Peyer's patch (tissue), 4 donors: Measurements from ENCODE around the gene CAPN5. TPM values are rescaled to one million over a fixed set of nuclear protein-coding genes. Genes with fewer than 3 reads are reported as not detected.

Experiments used
- DNase-seq, 3 donors: peaks; one replicate each; pipeline ENCODE4 v3.0.0-alpha.2; 2017 to 2019
- H3K27ac ChIP-seq, 4 donors: fragments of 200-600 bp; sonication (generic); one replicate each; pipeline ENCODE4 v1.5.1; 2016 to 2019
- H3K27me3 ChIP-seq, 2 donors: fragments of 200-600 bp; sonication (generic); one replicate each; pipeline ENCODE4 v1.5.1; 2019
- H3K36me3 ChIP-seq, 3 donors: fragments of 200-600 bp; sonication (generic); one replicate each; pipeline ENCODE4 v1.5.1; 2016 to 2019
- H3K4me1 ChIP-seq, 4 donors: fragments of 200-600 bp; sonication (generic); one replicate each; pipeline ENCODE4 v1.5.1; 2016 to 2019
- H3K4me3 ChIP-seq, 4 donors: fragments of 200-600 bp; sonication (generic); 1 replicate in 3 of 4; 2 replicates in 1 of 4; pipeline ENCODE4 v1.5.1; 2016 to 2019; ENCODE audit warnings: mild to moderate bottlenecking in 1 of 4
- H3K9me3 ChIP-seq, 4 donors: fragments of 200-600 bp; sonication (generic); one replicate each; pipeline ENCODE4 v1.5.1; 2016 to 2019; ENCODE audit warnings: mild to moderate bottlenecking in 1 of 4
- POLR2A ChIP-seq, 2 donors: fragments of 450-650 bp; IDR thresholded peaks; one replicate each; pipeline ENCODE4 v1.5.1; 2017; ENCODE audit warnings: antibody characterized with exemption in 2 of 2, mild to moderate bottlenecking in 2 of 2, moderate library complexity in 2 of 2
- total RNA-seq, 4 donors: library from RNA; depleted of rRNA; stranded (reverse); fragments of >200 nt; gene quantifications; one replicate each; pipeline ENCODE4 v1.1.0, GENCODE V29; 2016
- TF ChIP-seq, protein P1 (sequence below), 6 experiments: fragments of 450-650 bp in 4 of 6; fragments of 200-600 bp in 2 of 6; sonication (generic) in 1 of 6; IDR thresholded peaks; one replicate each; pipeline ENCODE4 v1.5.1; 2017 to 2019; ENCODE audit warnings: antibody characterized with exemption in 6 of 6, mild to moderate bottlenecking in 3 of 6, moderate library complexity in 1 of 6

Gene CAPN5
- total RNA-seq, 4 donors from 2014 or later = 75.9 to 203 (median 162) TPM

DNA sequence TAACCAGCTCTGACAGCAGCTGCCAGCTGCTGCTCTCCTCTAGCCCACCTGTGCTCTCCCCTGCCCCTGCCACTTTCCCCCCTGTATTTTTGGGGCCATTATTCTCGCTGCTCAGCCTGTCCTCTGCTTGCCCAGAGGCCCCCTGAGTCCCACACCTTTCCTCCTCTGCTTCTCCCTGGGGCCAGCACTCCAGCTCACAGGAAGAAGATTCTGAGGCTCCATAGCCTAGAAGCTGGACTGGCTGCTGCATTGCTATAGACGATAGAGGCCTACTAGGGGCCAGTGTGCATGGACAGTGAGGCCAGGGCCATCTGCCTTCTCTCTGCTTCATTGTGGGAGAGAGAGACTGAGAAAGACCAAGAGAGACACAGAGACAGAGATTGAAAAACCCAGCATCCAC, 36.5 kb downstream of the CAPN5 start:
- TF ChIP-seq, protein P1, sequence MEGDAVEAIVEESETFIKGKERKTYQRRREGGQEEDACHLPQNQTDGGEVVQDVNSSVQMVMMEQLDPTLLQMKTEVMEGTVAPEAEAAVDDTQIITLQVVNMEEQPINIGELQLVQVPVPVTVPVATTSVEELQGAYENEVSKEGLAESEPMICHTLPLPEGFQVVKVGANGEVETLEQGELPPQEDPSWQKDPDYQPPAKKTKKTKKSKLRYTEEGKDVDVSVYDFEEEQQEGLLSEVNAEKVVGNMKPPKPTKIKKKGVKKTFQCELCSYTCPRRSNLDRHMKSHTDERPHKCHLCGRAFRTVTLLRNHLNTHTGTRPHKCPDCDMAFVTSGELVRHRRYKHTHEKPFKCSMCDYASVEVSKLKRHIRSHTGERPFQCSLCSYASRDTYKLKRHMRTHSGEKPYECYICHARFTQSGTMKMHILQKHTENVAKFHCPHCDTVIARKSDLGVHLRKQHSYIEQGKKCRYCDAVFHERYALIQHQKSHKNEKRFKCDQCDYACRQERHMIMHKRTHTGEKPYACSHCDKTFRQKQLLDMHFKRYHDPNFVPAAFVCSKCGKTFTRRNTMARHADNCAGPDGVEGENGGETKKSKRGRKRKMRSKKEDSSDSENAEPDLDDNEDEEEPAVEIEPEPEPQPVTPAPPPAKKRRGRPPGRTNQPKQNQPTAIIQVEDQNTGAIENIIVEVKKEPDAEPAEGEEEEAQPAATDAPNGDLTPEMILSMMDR (IDR thresholded peaks at IDR 0.05) = no peak
- no peak for TF ChIP-seq POLR2A (IDR thresholded peaks at IDR 0.05)
- no peaks in the 10 kb centered on the region for H3K27me3 ChIP-seq
- H3K36me3 ChIP-seq = peaks cover 0 to 24% (median 0%) of the 10 kb centered on the region in 3 donors
- H3K4me3 ChIP-seq = no peak overlapping the region
- DNase-seq = no peak
- H3K4me1 ChIP-seq = peaks cover 0 to 37% (median 4%) of the 10 kb centered on the region in 4 donors
- no peak overlapping the region for H3K27ac ChIP-seq
- no peaks in the 10 kb centered on the region for H3K9me3 ChIP-seq

DNA sequence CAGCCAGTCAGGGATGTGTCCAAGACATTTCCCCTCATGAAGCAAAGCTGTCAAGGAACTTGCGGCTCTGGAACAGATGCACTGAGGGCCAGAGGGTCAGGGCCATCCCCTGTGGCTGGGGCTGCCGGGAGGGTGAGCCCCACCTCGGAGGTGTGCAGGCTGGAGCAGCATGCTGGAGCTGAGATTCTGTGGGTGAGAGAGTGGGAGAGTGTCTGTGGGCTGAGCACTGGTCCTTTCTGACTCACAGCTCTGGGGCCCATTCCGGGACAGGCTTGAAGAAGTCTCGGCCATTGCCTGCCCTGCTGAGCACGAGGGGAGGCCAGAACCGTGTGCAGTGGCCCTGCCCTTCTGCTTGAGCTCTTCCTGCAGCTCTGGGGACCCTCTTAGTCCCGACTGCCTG, 38.0 kb downstream of the CAPN5 start:
- Histone ChIP-seq H3K36me3 (peaks cover 0 to 24% (median 0%) of the 10 kb centered on the region in 3 donors), H3K27ac (no peak overlapping the region), H3K9me3 (no peaks in the 10 kb centered on the region), H3K4me3 (no peak overlapping the region), H3K27me3 (no peaks in the 10 kb centered on the region), H3K4me1 (peaks cover 0 to 50% (median 4%) of the 10 kb centered on the region in 4 donors)
- DNase-seq = no peak
- TF ChIP-seq, protein P1 (IDR thresholded peaks at IDR 0.05) = no peak
- no peak for TF ChIP-seq POLR2A (IDR thresholded peaks at IDR 0.05)

DNA sequence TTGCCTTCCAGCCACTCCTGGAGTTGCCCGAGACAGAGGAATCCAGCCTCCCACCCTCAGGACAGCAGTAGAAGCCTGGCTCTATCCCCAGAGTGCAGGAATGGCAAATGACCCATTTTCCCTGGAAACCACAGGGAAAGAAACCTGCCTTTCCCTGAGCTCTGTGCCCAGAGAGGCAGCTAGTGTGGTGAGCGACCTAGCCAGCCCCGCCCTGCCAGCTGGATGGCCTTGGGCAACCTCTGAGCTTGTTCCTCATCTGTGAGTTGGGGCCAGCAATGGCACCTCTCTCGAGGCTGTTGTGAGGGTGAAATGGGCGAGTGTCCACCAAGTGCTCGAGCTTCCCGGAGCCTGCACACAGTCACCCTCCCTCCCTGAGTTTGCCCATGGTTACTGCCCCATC, 39.5 kb downstream of the CAPN5 start:
- H3K27me3 ChIP-seq = no peaks in the 10 kb centered on the region
- peaks cover 0 to 11% (median 0%) of the 10 kb centered on the region in 3 donors for H3K36me3 ChIP-seq
- DNase-seq = peak in 2 of 3 donors; percentile 67 to 73
- H3K4me1 ChIP-seq = peaks cover 0 to 65% (median 7%) of the 10 kb centered on the region in 4 donors
- peak overlapping the region in 3 of 4 donors; percentile 12 to 93 (median 39) for H3K27ac ChIP-seq
- no peak overlapping the region for H3K4me3 ChIP-seq
- no peak for TF ChIP-seq POLR2A (IDR thresholded peaks at IDR 0.05)
- TF ChIP-seq, protein P1 (IDR thresholded peaks at IDR 0.05) = no peak
- H3K9me3 ChIP-seq = no peaks in the 10 kb centered on the region

DNA sequence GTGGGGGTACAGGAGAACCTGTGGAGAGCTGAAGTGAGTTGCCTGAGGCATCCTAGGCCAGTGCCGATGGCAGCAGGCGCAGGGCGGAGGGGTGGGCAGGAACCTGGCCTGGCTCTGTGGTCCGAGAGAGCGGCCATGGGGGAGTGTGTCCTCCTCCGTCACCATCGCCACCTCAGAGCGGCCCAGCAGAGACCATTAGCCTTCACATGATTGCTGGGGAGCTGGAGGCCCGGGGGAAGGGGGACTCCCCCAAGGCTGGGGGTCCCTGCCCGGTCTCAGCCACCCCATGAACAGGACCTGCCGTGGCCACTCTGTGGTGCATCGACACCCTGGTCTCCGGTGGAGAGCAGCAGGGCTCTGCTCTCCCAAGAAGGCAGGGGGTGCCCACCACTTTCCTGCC, 40.0 kb downstream of the CAPN5 start:
- no peaks in the 10 kb centered on the region for H3K9me3 ChIP-seq
- peaks cover 0 to 11% (median 0%) of the 10 kb centered on the region in 3 donors for H3K36me3 ChIP-seq
- TF ChIP-seq, protein P1 (IDR thresholded peaks at IDR 0.05) = no peak
- TF ChIP-seq POLR2A (IDR thresholded peaks at IDR 0.05) = no peak
- no peaks in the 10 kb centered on the region for H3K27me3 ChIP-seq
- DNase-seq = no peak
- peaks cover 0 to 67% (median 7%) of the 10 kb centered on the region in 4 donors for H3K4me1 ChIP-seq
- H3K4me3 ChIP-seq = no peak overlapping the region
- H3K27ac ChIP-seq = peak overlapping the region in 3 of 4 donors; percentile 12 to 93 (median 66)

DNA sequence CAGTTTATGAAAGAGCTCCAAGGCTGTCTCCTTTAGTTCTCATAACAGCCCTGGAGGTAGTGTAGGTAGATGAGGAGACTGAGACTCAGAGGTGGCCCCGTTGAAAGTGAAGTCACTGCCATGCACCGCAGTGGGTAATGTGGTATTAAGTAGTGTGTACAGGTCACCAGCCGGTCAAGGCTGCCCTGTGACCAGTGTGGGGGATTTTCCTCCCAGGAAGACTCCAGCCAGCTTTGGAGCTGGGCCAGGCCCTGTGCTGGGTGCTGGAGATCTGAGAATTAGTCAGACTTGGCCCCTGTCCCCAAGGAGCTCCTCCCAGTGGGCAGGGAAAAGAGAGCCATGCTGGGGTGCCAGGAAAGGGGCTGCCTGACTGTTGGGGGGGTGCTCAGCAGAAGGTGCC, 41.2 kb downstream of the CAPN5 start:
- H3K9me3 ChIP-seq = no peaks in the 10 kb centered on the region
- TF ChIP-seq, protein P1 (IDR thresholded peaks at IDR 0.05) = no peak
- no peak for TF ChIP-seq POLR2A (IDR thresholded peaks at IDR 0.05)
- peak overlapping the region in 3 of 4 donors; percentile 43 to 93 (median 66) for H3K27ac ChIP-seq
- H3K36me3 ChIP-seq = peaks cover 0 to 8% (median 0%) of the 10 kb centered on the region in 3 donors
- no peaks in the 10 kb centered on the region for H3K27me3 ChIP-seq
- DNase-seq = peak; percentile 24 to 85 (median 79)
- peaks cover 0 to 79% (median 7%) of the 10 kb centered on the region in 4 donors for H3K4me1 ChIP-seq
- H3K4me3 ChIP-seq = peak overlapping the region in 1 of 4 donors; percentile 9
